ENCODE results near the gene FRMD6. TPM values are rescaled to one million over a fixed set of nuclear protein-coding genes. Genes with fewer than 3 reads are reported as not detected.

The FRMD6 gene
- total RNA-seq, 4 donors from 2014 or later: 13.5 to 25.7 (median 19.3) TPM

DNA sequence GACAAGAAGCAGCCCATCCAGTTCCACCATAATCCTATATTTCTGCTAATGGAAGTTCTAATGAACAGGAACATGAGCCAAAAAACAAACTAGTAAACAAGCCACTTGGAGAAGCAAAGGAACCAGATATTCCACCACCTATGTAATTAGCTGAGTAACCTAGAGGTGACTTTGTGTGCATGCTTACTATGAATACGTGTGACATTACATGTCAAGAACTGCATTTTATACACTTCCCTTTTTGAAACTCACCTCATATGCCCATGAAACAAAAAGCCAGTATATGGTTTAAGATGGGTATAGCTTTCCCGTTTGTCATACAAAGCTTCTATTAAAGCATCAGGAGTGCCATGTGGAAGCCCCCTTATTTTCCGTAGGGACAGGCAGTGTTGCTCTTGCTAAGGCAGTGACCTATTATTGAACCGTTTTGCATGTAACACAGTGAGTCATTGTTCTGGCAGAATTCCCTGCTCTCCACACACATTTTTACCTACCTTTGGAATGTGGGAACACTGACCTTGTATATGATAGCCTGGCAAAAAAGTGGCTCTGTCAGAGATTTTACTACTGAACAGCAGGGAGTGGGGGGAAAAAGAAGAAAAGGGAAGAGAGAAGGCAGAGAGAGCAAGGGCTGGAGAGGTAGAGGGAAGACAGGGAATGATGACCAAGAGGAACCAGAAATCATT lies 34.8 kb upstream of the FRMD6 start:
- TF ChIP-seq CTCF (IDR thresholded peaks at IDR 0.05): no peak
- ATAC-seq (ENCODE audit: low FRiP score) (peak; percentile 79), DNase-seq (ENCODE audit: low spot score) (no peak)

DNA sequence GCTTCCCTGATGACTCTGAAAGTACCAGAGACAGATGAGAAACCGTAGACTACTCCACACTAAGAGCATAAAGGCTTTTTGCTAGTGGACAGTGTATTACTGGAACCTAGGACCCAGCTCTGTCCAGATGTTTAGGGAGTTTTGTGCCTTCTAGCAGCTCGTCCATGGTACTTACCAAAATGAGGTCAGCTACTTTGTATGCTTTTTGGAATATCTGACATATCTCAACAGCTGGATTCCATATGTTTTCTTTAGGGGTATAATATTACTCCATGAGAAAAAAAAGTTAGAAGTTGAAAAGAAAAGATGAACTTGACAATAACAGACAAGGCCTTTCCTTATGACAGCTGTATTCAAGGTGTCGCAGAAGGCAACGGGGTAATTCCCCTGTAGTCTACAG lies 32.1 kb upstream of the FRMD6 start:
- no peak for TF ChIP-seq CTCF (IDR thresholded peaks at IDR 0.05)
- ATAC-seq (ENCODE audit: low FRiP score): no peak

DNA sequence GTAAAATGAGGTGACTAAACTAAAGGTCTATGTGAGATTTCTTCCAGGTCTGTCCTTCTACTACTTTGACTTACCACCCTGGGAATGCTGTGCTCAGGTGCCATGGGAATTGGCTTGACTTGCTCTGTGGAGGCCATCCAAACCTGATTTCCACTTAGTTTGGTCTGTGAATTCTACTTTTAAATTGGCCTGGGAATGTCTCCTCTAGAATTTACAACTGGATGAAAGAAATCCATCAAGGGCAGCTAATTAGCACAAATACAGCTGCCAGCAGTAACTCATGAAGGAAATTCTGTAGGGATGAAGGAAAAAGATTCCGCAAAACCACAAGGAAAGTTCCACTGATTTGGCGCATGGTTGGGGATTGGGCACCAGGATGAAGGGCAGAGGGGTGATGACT lies 31.7 kb upstream of the FRMD6 start:
- DNase-seq (ENCODE audit: low spot score) (no peak), ATAC-seq (ENCODE audit: low FRiP score) (no peak)
- no peak for TF ChIP-seq CTCF (IDR thresholded peaks at IDR 0.05)

More for the DNA sequence above, 32.1 kb upstream of the FRMD6 start:
- DNase-seq (ENCODE audit: low spot score): no peak

GRCh38 chr14:51621654-51622053 lies 30.1 kb upstream of the FRMD6 start:
- DNase-seq (ENCODE audit: low spot score) (no peak), ATAC-seq (ENCODE audit: low FRiP score) (no peak)
- no peak for TF ChIP-seq CTCF (IDR thresholded peaks at IDR 0.05)

DNA sequence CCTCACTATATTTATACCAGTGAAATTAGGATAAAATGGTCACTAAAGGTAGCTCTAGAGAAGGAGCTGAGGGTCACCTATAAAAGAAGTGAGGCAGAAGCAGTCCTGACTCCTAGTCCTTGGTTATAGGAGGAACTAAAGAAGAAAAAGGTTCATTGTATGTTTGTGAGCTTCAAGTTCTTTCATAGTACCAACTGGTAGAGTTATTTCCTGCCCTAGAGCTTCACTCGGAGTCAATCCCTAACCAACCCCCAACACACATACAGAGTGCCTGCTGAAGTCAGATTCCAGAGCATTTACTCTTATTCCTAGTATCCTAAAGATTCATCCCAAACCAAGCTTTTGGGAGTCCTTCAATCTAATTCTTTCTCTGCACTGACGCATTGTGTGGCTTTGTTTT lies 29.3 kb upstream of the FRMD6 start:
- ATAC-seq (ENCODE audit: low FRiP score) (no peak), DNase-seq (ENCODE audit: low spot score) (no peak)
- no peak for TF ChIP-seq CTCF (IDR thresholded peaks at IDR 0.05)

DNA sequence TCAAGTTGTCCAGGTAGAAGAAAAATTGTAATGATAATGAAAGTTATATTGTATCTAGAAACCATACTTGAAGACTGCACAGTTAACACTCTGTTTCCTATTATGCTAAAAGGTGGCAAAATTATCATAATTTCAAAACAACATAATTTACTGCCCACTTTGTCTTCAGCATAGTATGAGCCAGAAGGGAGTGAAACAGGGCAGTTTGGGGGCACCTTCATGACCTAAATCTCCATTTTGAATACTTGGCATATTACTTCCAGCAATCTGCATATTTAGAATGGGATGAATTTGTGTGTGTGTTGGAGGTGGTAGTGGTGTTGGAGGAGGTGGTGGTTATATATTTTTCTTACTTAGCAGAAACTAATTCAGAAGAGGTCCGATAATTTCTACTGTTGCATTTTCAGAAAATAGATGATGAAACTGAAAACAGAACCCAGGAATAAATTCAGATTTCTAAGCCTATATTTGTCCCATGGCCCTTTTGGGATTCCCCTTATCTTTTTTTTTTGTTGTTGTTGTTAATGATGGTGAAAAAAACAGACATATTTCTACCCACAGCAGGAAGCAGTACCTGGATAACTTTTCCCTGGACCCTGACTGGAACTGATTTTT lies 26.6 kb upstream of the FRMD6 start:
- no peak for ATAC-seq (ENCODE audit: low FRiP score)
- no peak for TF ChIP-seq CTCF (IDR thresholded peaks at IDR 0.05)
- no peak for DNase-seq (ENCODE audit: low spot score)

- DNase-seq (ENCODE audit: low spot score) (no peak), ATAC-seq (ENCODE audit: low FRiP score) (no peak)
- TF ChIP-seq CTCF (IDR thresholded peaks at IDR 0.05): no peak
These were observed 25.5 kb upstream of the FRMD6 start for GRCh38 chr14:51626185-51626584.
